CD4-positive, alpha-beta T cell treated with Interleukin-4 for 4 hours (primary cell): ENCODE measurements around the gene PTPRN2.
A peak's percentile ranks its signal among the peaks of the same experiment; 100 is the strongest.
"Not testable (repeated sequence)": the region's sequence is repeated elsewhere in the genome, so short reads cannot be mapped to it uniquely, and the experiment has no call there.

ENCODE experiments used
- DNase-seq: peaks from one replicate; pipeline ENCODE4 v3.0.0-alpha.2; 2020

PTPRN2 gene

DNA sequence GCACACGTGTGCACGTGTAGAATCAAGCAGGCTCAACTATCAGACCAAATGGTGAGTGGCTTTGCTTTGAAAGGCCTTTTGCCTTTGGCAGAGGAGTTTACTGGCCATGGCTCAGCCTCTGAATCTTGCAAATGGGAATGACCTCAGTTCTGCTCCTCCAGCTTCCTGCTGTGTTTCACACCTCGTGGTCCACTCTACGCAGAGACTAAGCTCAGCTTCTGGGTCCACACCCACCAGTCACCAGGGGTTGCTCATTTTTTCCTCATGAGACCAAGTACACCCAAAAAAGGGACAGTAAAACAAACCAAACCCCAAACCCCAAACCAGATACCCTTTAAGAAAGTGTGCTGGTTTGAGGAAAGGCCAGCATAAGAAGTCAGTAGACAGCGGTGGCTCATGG is 1014.4 kb downstream of the PTPRN2 start:
- DNase-seq, result no peak

DNA sequence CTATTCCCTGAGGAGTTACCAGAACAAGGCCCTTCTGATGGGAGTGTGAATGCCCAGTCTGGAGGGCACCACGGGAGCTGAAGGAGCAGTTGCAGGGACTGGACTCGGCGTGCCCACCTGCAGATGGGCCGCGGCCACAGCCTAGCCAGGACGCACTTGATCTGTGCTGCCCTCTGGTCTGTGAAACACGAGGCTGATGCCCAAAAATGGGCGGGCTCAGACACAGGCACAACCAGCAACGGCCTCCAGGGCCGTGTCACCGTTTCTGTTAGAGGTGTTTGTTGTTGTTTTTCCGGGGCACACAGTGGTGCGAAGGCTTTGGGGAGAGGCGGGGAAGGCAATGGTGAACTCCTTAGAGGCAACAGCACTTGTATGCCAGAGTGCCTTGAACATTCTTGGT is 1015.0 kb downstream of the PTPRN2 start:
- no peak for DNase-seq

DNA sequence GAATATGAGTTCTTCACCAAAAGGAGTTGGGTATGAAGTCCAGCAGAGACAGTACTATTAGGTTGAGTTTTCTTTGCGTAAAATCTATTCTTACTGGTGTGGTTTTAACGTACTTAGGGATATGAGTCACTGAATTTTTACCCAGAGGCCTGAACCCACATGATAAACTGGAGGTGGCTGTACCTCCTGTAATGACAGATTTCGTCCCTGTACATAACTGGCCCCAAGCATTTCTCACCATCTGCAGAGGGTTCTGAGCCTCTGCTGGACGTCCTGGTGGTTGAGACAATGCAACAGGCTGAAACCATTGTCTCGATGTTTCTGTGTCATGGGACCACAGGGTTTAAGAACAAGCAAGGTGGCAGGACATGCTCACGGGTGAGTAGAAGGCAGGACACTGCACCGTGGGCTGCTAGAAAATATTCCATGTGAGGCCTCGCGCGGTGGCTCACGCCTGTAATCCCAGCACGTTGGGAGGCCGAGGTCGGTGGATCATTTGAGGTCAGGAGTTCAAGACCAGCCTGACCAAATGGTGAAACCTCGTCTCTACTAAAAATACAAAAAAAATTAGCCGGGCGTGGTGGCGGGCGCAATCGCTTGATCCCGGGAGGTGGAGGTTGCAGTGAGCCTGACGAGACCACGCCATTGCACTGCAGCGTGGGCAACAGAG is 1017.0 kb downstream of the PTPRN2 start:
- no peak for DNase-seq

DNA sequence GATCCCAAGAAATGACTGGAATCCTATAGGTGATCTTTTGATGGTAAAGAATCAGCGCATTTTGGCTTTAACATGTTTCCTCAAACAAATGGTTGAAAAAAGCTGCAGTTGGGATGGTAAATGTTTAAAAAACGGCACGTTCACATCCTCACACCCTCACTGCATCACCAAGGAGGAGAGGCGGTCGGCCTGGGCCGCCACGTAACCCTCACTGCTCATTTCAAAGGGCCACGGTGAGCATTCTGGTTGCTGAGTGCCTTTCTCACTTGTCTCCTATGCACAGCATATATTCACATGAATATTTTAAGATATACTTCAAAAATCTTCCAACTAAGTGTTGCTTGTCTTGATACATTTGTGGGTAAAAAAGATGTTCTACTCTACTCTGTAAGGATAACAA is 1017.7 kb downstream of the PTPRN2 start:
- DNase-seq, result no peak

- DNase-seq, result peak; percentile 49
Observed at GRCh38 chr7:157568770-157569584, 1018.6 kb downstream of the PTPRN2 start.

- no peak for DNase-seq
Observed at GRCh38 chr7:157568106-157568769, 1019.4 kb downstream of the PTPRN2 start.

GRCh38 chr7:157567666-157568065 is 1020.0 kb downstream of the PTPRN2 start:
- no peak for DNase-seq

GRCh38 chr7:157566631-157567006 is 1021.0 kb downstream of the PTPRN2 start:
- DNase-seq, result no peak

GRCh38 chr7:157565981-157566630 is 1021.5 kb downstream of the PTPRN2 start:
- DNase-seq, result no peak

- DNase-seq, result no peak
Observed at GRCh38 chr7:157565201-157565626, 1022.4 kb downstream of the PTPRN2 start.

DNA sequence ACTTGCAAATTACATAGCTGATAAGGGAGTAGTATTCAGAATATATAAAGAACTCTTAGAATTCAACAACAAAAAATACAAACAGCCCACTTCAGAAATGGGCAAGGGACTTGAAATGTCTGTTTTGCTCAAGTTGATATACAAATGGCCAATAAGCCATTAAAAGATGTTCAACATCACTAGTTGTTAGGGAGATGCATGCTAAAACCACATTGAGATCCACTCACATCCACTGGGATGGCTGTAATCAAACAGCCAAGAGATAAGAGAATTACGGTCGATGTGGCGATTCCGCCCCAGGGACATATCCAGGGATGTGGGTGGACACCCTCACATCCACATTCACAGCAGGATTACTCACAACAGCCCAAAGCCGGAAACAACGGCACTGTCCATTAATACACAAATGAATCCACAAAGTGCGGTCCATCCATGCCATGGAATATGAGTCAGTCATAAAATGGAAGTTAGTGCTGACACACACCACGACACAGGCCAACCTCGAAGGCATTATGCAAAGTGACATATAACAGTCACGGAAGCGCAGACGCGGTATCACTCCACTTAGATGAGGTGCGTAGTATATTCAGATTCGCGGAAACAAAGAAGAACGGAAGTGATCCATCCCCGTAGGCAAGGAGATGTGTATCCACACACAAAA is 1023.0 kb downstream of the PTPRN2 start:
- no peak for DNase-seq

DNA sequence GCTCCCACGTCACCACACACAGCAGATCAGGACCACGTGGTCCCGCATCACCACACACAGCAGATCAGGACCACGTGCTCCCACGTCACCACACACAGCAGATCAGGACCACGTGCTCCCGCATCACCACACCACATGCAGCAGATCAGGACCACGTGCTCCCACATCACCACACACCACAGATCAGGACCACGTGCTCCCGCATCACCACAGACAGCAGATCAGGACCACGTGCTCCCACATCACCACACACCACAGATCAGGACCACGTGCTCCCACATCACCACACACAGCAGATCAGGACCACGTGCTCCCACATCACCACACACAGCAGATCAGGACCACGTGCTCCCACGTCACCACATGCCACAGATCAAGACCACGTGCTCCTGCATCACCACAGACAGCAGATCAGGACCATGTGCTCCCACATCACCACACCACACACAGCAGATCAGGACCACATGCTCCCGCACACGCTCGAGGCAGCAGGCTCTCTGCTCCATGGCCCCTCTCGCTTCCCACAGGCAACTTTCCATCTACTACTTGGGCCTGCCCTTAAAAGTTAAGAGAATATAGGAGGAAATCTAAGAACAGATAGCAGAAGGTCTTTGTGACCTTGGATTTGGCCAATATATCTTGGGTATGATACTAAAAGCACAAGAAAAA is 1024.0 kb downstream of the PTPRN2 start:
- not testable (repeated sequence) for DNase-seq

DNA sequence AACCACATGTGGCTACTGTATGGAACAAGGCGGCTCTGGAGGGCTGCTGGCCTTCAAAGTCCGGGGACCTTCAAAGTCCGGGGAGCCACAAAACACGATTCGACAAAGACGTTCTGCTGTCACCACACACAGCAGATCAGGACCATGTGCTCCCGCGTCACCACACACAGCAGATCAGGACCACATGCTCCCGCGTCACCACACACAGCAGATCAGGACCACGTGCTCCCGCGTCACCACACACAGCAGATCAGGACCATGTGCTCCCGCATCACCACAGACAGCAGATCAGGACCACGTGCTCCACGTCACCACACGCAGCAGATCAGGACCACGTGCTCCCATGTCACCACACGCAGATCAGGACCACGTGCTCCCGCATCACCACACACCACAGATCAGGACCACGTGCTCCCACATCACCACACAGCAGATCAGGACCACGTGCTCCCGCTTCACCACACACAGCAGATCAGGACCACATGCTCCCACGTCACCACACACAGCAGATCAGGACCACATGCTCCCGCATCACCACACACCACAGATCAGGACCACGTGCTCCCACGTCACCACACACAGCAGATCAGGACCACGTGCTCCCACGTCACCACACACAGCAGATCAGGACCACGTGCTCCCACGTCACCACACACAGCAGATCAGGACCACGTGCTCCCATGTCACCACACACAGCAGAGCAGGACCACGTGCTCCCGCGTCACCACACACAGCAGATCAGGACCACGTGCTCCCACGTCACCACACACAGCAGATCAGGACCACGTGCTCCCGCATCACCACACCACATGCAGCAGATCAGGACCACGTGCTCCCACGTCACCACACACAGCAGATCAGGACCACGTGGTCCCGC is 1024.9 kb downstream of the PTPRN2 start:
- DNase-seq, result not testable (repeated sequence)

DNA sequence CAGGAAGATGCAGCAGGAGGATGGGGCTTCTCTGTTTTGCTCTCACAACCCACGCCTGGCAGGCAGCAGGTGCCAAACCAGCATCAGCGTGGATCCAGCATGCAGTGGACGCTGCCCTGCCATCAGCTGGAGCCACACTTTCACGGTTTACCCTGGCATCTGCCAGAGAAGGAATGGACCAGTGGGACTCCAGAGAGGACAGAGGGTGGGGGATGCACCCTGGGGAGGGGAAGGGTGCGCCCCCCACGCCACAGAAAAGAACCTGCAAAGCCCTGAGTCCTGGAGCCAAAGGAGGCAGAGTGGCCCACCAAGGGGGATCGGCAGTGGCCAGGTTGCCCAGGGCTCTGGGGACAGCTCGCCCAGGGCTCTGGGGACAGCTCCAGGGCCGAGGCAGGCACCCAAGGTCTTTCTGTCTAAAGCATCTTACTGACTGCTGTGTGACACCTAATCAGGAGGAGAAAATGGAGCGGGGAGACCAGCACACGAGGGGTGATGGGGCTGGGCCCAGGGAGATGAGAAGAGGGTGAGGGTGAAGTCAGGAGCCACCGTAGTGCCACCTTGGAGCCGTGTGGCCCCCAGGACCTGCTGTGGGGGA is 1025.7 kb downstream of the PTPRN2 start:
- no peak for DNase-seq

DNA sequence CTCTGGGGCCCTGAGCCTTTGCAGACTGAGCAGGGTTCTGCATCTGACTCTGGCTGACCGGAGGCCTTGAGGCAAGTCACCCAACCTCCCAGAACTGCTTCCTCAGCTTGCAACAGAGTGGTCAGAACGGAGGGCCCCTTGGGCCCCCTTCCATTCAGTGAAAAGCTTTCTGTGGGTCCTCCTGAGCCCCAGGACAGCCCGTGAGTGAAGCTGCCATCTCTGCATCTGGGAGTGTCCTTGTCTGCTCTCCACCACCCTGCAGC is 1026.2 kb downstream of the PTPRN2 start:
- DNase-seq, result no peak

DNA sequence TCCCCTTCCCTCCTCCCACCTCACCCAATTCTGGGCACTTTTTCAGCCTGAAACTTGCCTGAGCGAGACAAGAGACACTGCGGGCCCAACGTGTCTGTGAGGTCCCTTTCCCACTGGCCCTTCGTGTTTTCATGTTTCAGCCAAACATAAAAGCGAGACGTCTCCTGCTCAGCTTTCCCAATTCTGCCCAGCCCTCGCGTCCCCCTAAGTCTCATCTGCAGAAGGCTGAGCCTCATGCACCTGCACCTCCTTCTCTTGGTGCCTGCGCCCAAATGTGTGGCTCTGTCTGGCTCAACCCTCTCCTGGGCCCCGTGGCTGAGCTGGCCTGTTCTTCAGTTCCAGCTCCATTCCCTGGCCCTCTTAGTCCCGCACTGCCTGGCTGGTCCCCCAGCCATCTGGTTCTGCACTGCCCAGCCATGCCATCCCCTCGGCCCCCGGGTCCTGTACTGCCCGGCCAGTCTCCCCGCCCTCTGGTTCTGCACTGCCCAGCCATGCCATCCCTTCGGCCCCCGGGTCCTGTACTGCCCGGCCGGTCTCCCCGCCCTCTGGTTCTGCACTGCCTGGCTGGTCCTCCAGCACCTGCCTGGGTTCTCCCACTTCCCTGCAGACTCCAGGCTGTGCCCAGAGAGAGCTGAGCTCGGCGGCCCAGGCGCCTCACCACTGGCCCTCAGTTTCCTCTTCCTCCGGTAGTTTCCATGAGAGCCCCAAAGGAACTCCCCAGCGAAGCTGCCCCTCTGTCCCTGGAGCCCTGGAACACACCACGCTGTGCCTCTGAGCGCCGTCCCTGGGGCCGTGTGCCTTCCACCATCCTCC is 1026.7 kb downstream of the PTPRN2 start:
- DNase-seq, result no peak

DNA sequence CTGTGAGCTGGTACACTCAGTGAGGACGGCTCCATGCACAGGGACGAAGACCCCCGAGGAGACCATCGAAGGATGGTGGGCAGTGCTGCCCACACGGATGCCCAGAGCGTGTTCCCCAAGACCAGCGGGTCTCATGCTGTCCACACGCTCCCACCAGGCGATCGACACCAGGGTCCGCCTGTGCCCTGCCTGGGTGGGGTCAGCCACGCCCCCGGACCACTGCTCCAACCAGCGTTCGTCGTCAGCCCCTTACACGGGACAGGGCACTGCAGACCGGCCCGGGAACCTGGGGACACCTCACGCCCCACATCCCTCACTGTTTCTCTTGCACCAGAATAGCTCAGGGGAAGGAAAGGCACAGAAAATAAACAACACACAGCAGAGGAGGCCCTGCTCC is 1027.4 kb downstream of the PTPRN2 start:
- no peak for DNase-seq

DNA sequence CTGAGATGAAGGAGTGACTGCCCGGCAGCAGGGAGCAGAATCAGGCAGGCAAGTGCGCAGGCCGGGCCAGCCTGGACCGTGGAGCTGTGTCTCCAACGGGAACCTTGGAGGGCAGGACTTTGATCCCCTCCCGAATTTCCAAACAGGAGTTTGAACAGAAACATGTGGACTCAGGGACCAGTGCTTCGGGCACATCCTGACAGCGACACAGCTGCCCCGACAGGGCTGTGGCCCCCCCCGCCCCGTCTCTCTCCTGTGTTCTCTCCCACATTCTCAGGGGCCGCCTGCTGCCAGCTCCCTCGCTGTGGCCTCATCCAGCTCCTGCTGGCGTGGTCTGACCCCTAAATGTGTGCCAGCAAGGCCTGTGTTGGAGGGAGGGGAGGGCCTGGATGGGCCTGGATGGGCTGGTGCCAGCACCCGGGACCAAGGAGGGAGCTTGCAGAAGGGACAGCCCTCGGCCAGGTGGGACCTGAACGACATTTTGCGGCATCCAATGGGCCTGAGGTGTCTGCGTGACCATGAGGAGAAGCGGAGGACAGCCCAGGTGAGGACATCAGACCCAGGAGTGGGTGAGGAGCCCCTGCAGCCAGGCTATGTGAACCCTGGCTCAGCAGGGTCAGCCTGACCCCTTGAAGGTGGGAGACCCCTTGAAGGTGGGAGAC is 1027.9 kb downstream of the PTPRN2 start:
- no peak for DNase-seq

- no peak for DNase-seq
Observed at GRCh38 chr7:157558875-157559595, 1028.6 kb downstream of the PTPRN2 start.
